HG03280 (cell line): ENCODE measurements around the gene C19orf67.

Experiments used
- ATAC-seq: cut with Tn5 transposase; IDR thresholded peaks from one replicate; pipeline ENCODE4 v1.9.1; 2021; ENCODE audit warnings: mild to moderate bottlenecking, moderate library complexity; ENCODE audit not compliant: unreplicated experiment

C19orf67 gene

DNA sequence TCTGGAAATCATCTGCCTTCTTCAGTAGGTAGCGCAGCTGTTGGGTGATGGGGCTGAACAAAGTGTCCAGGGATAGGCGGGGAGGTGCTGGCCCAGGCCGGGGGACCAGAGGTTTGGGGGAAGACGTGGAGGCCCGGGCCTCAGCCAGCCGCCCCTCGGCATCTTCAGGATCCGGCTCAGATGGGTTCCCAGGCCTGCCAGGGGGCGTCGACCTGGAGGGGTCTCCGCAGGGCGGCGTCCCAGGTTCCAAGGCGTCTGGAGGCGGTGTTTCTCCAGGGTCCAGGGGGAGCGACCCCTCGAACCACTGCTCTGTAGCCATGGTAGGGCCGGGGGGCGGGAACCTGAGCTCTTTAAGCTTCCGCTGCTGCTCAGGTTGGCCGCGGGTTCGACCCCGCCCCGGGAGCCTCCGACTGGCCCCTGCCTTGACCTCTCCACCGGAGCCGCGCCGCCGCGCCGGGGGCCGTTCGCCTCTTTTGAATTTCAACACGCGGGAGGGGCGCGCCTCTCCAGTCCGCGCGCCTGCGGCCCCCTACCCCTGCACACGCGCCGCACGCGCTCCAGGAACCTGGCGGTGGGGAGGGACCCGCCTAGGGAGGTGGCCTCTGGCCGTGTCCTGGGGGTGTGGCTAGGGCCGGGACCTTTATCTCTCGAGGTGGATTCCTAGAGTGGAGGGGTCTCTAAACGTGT, at the start of gene C19orf67:
C19orf67 (minus strand) TSS at position 475 of the 687 bp plus-strand sequence; CDS start at position 319, 156 bp downstream.
- no peak for ATAC-seq

DNA sequence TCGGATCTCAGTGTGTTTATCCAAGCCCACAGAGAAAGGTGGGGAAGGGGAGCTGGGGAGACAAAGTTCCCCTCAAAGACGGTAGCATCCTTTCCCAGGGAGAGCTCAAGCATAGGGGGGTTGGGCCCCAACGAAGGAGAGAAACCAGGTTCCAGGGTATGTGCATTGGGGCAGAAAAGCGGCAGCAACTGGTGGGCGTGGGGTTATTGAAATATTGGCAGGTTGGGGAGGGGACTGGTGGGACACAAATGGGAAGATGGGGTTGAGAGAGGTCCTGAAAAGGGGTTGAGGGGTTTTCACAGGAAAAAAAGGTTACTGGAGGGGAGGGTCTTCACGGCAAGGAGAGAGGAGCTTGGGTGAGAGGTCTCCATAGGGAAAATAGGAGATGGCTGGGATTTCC, 49.8 kb upstream of the C19orf67 start:
- ATAC-seq = no peak

DNA sequence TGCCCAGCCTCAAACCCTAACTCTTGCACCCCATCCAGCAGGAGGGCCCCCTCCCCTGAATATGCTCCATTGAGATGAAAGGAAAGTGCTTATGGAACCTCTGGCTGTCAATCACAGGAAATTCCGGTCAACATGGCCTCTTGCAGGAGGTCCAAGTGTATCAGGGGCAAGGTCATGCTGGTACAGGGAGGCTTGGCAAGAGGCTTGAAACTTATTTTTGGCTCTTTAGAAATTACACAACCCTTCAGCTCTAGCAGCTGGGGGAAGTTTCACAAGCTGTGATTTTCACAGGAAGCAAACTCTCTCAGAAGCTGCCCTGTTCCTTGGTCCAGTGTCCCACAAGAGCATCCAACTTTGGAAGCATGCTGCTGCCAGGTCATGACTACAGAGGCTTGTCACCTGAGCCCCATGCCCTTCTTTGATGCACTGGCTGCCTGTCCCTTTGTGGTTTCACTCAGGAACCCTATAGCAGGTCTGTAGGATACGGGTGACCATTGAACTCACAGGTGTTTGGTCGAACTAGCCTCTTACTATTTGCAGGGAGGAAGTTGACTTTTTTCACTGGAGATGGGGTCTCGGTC, 42.4 kb upstream of the C19orf67 start:
- ATAC-seq = no peak

DNA sequence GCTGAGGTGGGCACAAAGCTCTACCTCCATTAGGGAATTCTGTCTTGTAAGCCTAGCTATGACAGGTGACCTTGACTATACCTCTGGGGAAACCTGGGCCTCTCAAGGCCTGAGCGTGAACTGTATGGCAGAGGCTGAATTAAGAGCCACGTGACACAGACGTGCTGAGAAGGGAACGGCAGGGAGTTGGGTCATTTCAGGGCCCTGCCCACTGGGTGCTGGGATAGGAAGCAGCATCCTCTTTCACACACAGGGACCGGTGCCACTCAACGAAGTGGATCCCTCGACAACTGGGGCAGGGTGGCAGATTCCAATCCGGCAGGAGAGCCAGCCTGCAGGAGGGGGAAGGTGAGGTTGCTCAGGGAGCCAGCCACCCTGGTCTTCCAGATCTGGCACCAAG, 41.6 kb upstream of the C19orf67 start:
- no peak for ATAC-seq

DNA sequence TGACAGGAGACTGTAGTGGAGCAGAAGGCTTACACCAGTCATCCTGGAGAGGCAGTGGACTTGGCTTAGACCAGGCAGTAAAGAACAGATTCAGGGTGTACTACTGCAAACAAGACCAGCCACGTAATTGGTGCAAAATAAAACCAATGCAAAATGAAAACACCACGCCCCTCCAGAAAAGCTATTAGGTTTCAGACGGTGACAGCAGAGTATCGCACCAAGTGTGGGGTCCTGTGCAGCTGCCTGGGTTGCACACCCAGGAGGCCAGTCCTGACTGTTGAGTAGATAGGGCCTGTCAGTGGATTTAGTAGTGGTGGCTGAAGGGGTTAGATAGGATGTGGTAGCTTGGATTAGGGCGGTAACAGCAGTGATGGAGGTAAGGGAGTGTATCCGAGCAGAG, 37.3 kb upstream of the C19orf67 start:
- no peak for ATAC-seq

DNA sequence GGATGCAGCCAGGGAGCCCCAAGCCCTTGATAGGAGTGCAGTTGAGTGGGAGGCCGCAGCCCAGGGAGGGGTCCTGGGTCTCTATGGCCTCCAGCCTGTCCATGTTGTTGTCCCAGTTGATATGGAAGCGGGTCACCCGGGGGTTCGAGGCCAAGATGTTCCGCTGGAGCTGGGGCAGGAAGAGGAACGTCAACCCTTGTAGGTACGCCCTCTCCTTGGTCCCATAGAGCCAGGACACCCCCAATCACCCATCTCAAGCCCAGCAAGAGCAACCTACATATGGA, 34.9 kb upstream of the C19orf67 start:
- ATAC-seq = no peak

DNA sequence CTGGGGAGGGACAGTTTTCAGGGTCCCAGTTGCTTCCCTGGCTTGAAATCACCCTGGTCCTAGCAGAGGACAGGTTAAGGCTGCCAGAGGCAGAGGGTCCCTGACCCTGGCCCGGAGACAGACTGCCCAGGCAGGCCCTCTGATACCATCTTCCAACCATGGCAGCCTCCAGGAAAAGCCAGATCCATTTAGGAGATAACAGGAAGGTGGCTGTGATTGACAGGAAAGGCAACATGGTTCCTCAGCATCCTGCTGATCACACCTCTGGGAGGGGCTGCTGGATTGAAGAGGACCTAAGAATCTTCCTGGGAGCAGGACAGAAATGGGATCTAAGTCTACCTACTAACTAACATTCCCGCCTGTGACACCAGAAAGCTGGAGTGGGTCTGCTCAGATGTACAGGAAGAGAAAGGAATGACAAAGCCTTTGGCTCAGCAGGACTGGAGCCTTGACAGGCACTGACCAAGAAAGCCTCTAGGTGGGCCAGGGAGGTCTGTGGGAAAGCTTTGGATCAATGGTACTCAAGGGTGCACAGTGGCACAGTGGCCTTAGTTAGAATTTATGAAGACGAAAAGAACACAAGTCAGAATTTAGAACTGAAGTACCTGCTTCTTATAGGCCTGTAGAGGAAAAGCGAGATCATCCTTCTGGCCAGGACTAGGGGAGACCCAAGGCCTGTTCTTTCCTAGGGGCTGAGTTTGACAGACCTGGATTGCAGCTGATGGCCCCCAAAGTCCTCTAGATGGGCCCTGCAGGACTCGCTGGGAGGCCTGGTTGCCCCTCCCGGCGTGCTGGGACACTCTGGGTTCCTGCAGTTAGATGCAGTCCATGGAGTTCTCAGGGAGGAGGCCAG, 34.3 kb upstream of the C19orf67 start:
- no peak for ATAC-seq

DNA sequence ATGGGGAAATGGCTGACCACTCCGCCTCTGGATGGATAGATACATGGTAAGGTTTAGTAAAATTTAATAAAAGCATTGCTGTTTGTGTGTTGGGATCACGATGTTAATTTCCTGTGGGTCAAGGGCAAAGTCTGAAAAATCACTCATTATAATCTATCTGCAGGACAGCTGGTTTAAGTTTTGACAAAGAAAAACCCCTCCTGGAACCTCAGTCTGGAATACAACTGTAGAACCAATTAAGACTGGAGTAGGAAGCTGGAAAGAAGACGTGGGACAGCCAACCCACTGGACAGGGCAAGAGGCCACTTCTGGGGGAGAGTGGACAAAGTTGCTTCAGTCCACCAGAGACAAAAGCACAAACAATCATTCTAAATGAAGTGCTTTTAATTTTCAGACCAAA, 33.6 kb upstream of the C19orf67 start:
- no peak for ATAC-seq

DNA sequence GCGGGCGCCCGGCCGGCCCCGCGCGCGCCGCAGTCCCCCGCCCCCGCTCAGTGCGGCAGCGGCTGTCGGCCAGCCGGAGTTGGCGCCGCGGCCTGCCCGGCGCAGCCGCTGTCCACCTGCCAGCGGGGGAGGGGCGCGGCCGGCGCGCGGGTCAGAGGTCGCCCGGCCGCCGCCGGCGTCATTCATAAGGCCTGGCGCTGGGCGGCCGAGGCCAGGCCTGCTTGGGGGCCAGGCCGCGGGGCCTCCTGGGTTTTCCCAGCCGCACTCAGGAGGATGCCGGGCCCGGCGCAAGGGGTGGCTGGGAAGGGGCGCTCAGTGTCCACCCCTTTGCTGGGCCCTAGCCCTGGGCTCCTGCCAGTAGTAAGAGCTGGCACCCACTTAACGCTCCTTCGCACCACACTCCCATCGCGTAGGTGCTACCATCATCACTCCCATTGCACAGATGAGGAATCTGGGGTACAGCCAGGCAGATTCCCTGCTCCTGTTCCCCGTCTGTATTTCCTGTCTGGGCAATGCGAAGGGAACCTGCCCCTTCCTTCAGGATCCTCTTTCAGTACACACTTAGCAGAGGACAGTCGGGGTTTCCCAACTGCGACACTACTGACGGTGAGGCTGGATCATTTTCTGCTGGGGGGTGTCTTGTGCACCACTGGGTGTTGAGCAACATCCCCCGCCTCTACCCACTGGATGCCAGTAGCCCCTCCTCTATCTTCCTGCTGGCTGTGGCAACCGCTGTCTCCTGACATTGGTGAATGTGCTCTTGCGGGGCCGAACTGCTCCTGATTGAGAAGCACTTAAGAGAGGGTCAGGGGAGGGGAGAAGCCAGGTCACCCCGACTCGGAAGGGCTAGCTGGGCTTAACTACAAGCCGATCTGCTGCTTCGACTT, 32.8 kb upstream of the C19orf67 start:
- no peak for ATAC-seq

DNA sequence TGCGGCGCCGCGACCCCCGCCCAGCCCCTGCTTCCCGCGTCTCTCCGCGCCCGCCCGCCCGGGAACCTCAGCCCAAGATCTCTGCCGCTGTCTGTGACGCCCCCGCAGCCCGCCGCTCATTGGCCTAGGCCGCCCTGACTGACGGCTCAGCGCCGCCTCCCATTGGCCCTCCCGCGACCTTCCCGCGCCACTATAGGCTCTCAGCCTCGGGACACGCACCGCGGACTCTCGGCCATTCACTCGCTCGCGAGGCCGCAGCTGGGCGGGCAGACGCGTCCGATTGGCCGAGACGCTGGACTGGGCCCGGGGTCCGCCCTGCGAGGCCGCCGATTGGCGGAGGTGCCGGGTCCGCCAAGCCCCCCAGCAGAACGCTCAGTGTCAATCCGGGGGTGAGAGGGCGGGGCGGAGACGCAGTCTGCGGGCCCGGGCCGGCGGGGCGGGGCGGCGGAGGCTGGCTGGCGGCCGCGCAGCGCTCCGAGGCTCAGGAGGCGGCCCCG, 32.1 kb upstream of the C19orf67 start, which contains the start of gene PRKACA:
PRKACA (minus strand) TSS at position 95 of the 497 bp plus-strand sequence. CDS start 215 bp downstream, outside the sequence.
- peak; percentile 88 for ATAC-seq

DNA sequence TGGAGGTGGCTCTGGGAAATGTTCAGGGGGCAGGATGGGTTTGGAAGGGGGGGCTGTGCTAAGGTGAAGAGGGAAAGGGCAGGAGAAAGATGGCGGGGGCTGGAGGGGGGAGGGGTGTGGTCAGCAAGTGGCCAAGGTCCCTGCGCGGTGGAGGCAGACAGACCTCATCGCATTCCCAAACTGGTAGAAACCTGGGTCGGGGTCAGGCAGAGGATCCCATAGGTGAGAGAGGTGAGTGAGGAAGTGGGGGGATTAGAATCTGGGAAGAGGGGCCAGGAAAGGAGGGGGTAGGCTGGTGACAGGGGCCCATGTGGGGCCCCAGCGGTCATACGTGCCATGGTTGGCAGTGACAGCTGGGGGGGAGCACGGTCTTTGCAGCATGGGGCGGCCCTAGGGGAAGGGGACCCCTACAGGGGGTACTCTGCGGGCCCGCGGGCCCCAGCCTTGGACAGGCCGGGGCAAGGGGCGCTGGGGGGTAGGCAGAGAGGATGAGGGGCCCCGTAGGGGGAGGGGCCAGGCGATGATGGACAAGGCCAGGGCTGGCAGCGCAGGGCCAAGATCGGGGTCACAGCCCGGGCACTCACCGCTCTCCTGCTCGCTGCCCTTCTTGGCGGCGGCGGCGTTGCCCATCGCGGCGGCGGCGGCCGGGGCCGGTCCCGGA, 31.5 kb upstream of the C19orf67 start:
- ATAC-seq = peak; percentile 13

DNA sequence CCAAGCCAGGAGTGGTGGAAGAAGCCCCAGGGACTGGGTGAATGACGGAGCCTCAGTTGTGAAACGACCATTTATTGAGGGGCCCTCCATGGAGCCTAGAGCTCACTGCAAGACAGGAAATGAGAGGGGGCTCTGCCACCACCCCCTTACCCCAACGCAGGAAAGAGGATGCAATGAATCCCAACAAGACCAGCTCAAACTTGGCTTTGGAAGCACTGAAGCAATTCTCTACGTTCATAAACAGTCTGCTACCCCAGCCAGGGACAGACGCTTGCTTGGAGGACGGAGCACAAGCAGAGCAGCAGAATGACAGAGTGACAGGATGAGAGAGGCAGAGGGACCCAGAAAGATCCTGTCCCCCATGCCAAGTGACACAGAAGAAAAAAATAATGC, 30.9 kb upstream of the C19orf67 start:
- ATAC-seq = no peak

DNA sequence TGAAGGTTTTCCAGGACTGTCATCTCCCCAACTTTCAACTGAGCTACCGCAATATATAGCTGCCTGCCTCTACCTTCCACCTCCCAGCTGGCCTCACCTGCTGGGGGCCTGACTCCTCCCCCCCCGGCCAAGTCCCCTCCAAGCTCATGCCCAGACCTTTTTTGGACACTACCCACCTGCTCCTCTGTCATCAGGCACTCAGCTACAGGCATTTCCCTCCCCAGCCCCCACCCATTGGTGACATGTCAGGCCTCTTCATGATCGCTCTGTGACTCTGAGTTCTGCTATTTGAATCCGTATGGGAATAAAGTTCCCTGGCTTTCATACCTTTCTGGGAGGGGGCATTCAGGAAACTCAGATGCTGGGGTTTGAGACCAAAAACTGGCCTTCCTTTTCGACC, 30.2 kb upstream of the C19orf67 start:
- no peak for ATAC-seq

DNA sequence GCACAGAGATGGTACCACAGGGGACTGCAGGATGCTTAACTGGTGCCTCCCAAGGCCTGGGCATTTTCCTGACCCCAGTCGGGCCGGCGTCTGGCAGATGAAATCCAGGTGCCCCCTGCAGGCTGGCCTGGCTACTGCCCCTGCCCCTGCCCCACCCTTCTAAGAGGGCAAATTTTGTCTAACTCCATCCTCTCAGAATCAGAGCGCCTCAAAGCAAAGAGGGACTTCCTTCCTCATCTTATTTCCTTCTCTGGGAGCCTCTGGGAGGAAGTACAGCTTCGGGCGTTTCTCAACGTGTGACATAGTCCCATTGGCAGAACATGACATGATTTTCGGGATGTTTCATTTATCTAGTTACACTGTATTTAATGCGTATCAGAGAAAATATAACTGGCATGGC, 29.3 kb upstream of the C19orf67 start:
- no peak for ATAC-seq

DNA sequence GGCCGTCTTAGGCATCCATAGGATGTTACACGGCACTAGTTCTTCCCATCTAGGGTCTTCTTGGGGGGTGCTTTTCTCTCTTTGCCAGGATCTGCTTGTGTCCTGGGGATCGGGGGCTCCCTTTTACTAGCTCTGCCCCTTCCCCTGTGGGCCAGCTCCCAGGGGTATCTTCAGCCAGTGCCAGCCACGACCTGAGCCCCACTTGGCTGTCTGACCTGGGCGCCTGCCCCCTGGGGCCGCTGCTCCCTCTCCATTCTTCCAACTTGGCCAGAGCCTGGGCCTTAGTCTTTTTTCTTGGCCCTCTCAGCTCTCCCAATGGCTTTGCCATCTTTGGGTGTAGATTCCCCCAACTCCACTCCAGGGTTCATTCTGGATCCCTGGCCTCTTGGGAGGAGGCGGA, 28.9 kb upstream of the C19orf67 start:
- ATAC-seq = no peak

DNA sequence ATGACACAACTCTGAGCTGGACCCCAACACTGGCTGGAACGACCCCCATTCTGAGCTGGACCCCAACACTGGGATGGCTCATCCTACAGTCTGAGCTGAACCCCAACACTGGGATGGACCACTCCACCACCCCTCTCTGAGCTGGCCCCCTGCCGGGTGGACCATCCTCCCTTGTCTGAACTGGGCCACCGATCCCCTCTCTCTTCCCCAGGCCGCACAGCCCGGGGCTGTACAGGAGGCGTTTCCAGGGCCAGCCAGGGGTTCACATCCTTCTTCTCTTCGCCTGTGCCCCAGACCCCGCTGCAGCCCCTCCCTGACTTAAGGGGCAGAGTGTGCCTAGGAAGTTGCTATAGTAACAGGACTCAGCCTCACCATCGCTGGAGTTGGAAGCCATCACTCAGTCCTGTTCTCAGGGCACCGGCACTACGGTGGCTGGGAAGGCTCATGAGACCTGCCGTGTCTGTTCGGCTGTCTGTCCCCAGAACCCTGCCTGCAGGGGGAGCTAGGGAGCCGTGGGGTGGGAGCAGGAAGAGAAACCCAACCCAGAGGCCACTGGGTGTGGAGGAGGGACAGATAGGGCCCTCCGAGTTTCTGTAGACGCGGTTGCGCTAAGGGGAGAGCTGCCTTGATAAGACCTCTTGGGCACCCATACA, 28.3 kb upstream of the C19orf67 start:
- no peak for ATAC-seq

DNA sequence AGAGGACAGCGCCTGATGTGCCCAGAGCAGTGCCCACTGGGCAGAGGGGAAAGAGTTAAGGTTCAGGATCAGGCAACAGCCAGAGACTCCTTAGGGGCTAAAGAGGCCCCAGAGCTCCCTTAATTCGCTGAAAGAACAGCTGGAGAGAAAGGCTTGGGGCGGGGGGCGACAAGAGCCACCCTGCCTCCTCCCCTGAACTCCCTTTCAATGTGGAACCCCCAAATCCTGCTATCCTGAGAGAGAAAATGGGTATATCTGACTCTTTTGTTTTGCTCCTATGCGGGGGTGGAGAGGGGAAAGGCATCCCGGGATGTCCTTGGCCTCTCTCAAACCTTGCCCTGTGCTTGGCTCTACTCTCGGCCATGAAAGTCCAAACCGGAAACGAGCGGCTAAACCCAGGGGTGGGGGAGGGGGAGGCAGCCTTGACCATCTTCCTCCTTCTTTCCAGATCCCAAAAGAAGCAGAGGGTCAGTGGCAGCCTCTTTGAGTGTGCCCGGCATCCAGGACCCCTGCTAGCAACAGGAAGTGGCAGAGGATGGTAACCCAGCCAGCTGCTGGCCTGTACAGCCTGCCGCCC, 27.3 kb upstream of the C19orf67 start:
- no peak for ATAC-seq

DNA sequence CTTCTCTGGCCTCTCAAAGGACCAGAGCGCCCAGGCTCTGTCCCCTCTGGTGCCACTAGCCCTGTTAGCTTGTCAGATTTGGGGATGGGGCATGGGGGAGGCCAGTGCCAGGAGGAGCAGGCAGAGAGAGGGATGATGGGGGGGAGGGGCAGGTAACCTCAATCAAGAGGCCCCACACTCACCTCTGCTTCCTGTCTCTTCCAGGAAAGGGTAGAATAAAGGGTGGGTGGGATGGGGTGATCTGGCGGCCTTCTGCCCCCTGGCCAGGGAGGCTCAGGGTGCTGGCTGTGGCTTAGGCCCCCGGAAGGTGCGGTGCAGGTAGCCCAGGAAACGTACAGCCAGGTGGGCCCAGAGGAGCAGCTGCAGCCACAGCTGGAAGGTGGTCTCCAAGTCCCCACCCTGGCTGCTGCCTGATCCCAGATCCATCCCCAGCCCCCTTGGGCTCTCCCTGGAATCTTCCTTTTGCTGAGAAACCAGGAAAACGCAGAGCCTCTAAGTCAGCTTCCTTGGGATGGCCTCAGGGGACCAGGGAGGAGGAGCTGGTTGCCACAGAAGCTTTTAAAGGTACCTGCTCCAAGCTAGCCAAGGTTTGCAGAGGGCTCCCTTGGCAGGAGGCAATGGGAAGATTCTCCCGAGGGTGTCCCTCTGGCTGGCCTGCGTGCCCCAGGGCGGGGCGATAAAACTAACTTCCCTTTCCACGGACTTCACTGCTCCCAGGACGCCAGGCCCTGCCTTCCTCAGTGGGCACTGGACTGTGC, 26.6 kb upstream of the C19orf67 start:
- ATAC-seq = no peak

DNA sequence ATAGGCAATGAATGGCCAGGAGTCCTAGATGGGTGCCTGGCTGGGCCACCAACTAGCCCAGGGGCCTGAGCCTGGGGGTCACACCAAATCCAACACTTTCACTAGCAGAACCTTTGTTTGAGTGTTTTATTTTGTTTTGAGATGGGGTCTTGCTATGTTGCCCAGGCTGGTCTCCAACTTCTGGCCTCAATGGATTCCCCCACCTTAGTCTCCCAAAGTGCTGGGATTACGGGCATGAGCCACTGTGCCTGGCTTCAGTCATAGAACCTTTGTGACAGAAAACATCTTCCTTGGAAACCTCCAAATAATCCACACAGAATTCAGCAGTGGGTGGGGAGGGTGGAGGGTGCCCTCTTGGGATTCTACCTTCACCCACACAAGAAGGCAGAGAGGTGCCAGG, 25.9 kb upstream of the C19orf67 start:
- no peak for ATAC-seq
